IMR-90 (cell line): ENCODE results near the gene CAMTA1. TPM values are rescaled to one million over a fixed set of nuclear protein-coding genes. Genes with fewer than 3 reads are reported as not detected.

Experiments used
- ATAC-seq: fragments of 200-7000 bp; cut with Tn5 transposase; 2 replicates; pipeline ENCODE4 v1.9.1; 2020; ENCODE audit warnings: low read depth, mild to moderate bottlenecking, moderate library complexity
- BruUV-seq: library from RNA; stranded (reverse); fragments of 400-500 nt; replicated peaks from 2 replicates; lab custom pipeline; 2021; lab: Mats Ljungman, UMichigan
- CTCF ChIA-PET: fragments of 300-600 bp; formaldehyde crosslinking; extraction: SDS; loops from one replicate; lab custom pipeline; 2021; ENCODE audit warnings: antibody characterized with exemption; lab: Yijun Ruan, JAX
- POLR2A ChIA-PET: fragments of 300-600 bp; sonication (Branson Sonifier 250); formaldehyde crosslinking; loops from one replicate; lab custom pipeline; 2022; ENCODE audit warnings: antibody characterized with exemption; ENCODE audit not compliant: unreplicated experiment; lab: Charles Lee
- DNase-seq: peaks from one replicate; pipeline ENCODE4 v3.0.0; 2013
- H2AFZ ChIP-seq: replicated peaks from 2 replicates; pipeline ENCODE3; 2013; ENCODE audit warnings: low read length, mild to moderate bottlenecking; ENCODE audit not compliant: poor library complexity
- H2AK5ac ChIP-seq: 2 replicates; pipeline ENCODE4 v1.6.1; 2013; ENCODE audit warnings: low read depth, low read length, inconsistent platforms
- H2AK9ac ChIP-seq: replicated peaks from 2 replicates; pipeline ENCODE3; 2013; ENCODE audit warnings: mild to moderate bottlenecking, low read depth, low read length, moderate library complexity; ENCODE audit not compliant: poor library complexity
- H2BK120ac ChIP-seq: 2 replicates; pipeline ENCODE4 v1.6.1; 2013; ENCODE audit warnings: low read depth, low read length, inconsistent platforms
- H2BK15ac ChIP-seq: 3 replicates; pipeline ENCODE4 v1.6.1; 2013; ENCODE audit warnings: low read depth, low read length, inconsistent platforms
- H2BK20ac ChIP-seq: 2 replicates; pipeline ENCODE4 v1.6.1; 2013; ENCODE audit warnings: low read depth, mild to moderate bottlenecking, inconsistent platforms, low read length, moderate library complexity
- H2BK5ac ChIP-seq: 2 replicates; pipeline ENCODE4 v1.6.1; 2013; ENCODE audit warnings: mild to moderate bottlenecking, low read depth, low read length, inconsistent platforms; ENCODE audit not compliant: poor library complexity, severe bottlenecking
- H3K14ac ChIP-seq: replicated peaks from 2 replicates; pipeline ENCODE4 v1.6.1; 2013; ENCODE audit warnings: low read depth, low read length, inconsistent platforms
- H3K18ac ChIP-seq: 2 replicates; pipeline ENCODE4 v1.6.1; 2013; ENCODE audit warnings: low read depth, low read length, control low read depth
- H3K23ac ChIP-seq: 2 replicates; pipeline ENCODE4 v1.6.1; 2013; ENCODE audit warnings: low read depth, low read length, inconsistent platforms
- H3K27ac ChIP-seq: 2 replicates; pipeline ENCODE4 v1.5.1; 2013; ENCODE audit warnings: mild to moderate bottlenecking, control low read depth, low read length; ENCODE audit not compliant: insufficient read depth
- H3K27me3 ChIP-seq: 2 replicates; pipeline ENCODE4 v1.6.1; 2013; ENCODE audit warnings: low read length; ENCODE audit not compliant: control insufficient read depth, insufficient read depth
- H3K36me3 ChIP-seq: 2 replicates; pipeline ENCODE4 v1.6.1; 2013; ENCODE audit warnings: low read length, mixed read lengths; ENCODE audit not compliant: control insufficient read depth, insufficient read depth
- H3K4ac ChIP-seq: 2 replicates; pipeline ENCODE4 v1.6.1; 2013; ENCODE audit warnings: low read depth, low read length, inconsistent platforms
- H3K4me1 ChIP-seq: 2 replicates; pipeline ENCODE4 v1.6.1; 2013; ENCODE audit warnings: low read length, mixed read lengths; ENCODE audit not compliant: control insufficient read depth, insufficient read depth
- H3K4me2 ChIP-seq: 2 replicates; pipeline ENCODE4 v1.6.1; 2013; ENCODE audit warnings: low read depth, mild to moderate bottlenecking, control low read depth, low read length, moderate library complexity
- H3K4me3 ChIP-seq: 2 replicates; pipeline ENCODE4 v1.5.1; 2013; ENCODE audit warnings: low read depth, mild to moderate bottlenecking, control low read depth, low read length, moderate library complexity; ENCODE audit not compliant: insufficient read depth
- H3K56ac ChIP-seq: 2 replicates; pipeline ENCODE4 v1.6.1; 2013; ENCODE audit warnings: low read length, inconsistent platforms; ENCODE audit not compliant: insufficient read depth; ENCODE audit errors: extremely low read depth
- H3K79me1 ChIP-seq, 2 experiments: 2 replicates each; pipeline ENCODE4 v1.6.1; 2013; ENCODE audit warnings: low read length in 2 of 2, inconsistent platforms in 1 of 2, low read depth in 1 of 2
- H3K9ac ChIP-seq: 2 replicates; pipeline ENCODE4 v1.6.1; 2013; ENCODE audit warnings: low read depth, low read length, control low read depth
- H3K9me1 ChIP-seq: 2 replicates; pipeline ENCODE4 v1.6.1; 2013; ENCODE audit warnings: low read length, inconsistent platforms; ENCODE audit not compliant: insufficient read depth
- H3K9me3 ChIP-seq: 2 replicates; pipeline ENCODE4 v1.6.1; 2013; ENCODE audit warnings: low read length; ENCODE audit not compliant: control insufficient read depth, insufficient read depth
- H4K20me1 ChIP-seq: 2 replicates; pipeline ENCODE4 v1.6.1; 2013; ENCODE audit warnings: low read length, inconsistent platforms; ENCODE audit not compliant: insufficient read depth
- H4K5ac ChIP-seq: 2 replicates; pipeline ENCODE4 v1.6.1; 2013; ENCODE audit warnings: mild to moderate bottlenecking, low read depth, low read length, control low read depth
- H4K8ac ChIP-seq, 2 experiments: 2 replicates each; pipeline ENCODE4 v1.6.1; 2013; ENCODE audit warnings: low read depth in 2 of 2, low read length in 2 of 2, control low read depth in 1 of 2, inconsistent platforms in 1 of 2
- H4K91ac ChIP-seq: 2 replicates; pipeline ENCODE4 v1.6.1; 2013; ENCODE audit warnings: low read depth, low read length, inconsistent platforms; ENCODE audit not compliant: insufficient read depth
- CEBPB ChIP-seq: IDR thresholded peaks from 2 replicates; pipeline ENCODE4 v1.6.1; 2012; ENCODE audit warnings: low read depth, low read length, improper control_type of control experiment
- CHD1 ChIP-seq: IDR thresholded peaks from 2 replicates; pipeline ENCODE4 v1.6.1; 2012; ENCODE audit warnings: low read depth, low read length, improper control_type of control experiment
- CTCF ChIP-seq: conservative IDR thresholded peaks from 2 replicates; pipeline ENCODE4 v1.5.1; 2012; ENCODE audit warnings: mild to moderate bottlenecking, low read depth, low read length, improper control_type of control experiment
- ELK1 ChIP-seq: fragments of 150-350 bp; IDR thresholded peaks from 2 replicates; pipeline ENCODE4 v1.6.1; 2016; ENCODE audit warnings: low read depth, mild to moderate bottlenecking, low read length, moderate library complexity, borderline replicate concordance
- MAFK ChIP-seq: IDR thresholded peaks from 2 replicates; pipeline ENCODE4 v1.6.1; 2012; ENCODE audit warnings: low read depth, low read length, improper control_type of control experiment
- MAZ ChIP-seq: IDR thresholded peaks from 2 replicates; pipeline ENCODE4 v1.6.1; 2012; ENCODE audit warnings: low read depth, mild to moderate bottlenecking, low read length, improper control_type of control experiment, moderate library complexity, borderline replicate concordance
- MXI1 ChIP-seq: IDR thresholded peaks from 2 replicates; pipeline ENCODE4 v1.6.1; 2012; ENCODE audit warnings: low read depth, mild to moderate bottlenecking, low read length, moderate library complexity, borderline replicate concordance
- POLR2A ChIP-seq: IDR thresholded peaks from 2 replicates; pipeline ENCODE4 v1.6.1; 2012; ENCODE audit warnings: mild to moderate bottlenecking, low read depth, low read length
- RAD21 ChIP-seq: IDR thresholded peaks from 2 replicates; pipeline ENCODE4 v1.6.1; 2012; ENCODE audit warnings: low read length, improper control_type of control experiment
- RCOR1 ChIP-seq: IDR thresholded peaks from 2 replicates; pipeline ENCODE4 v1.6.1; 2012; ENCODE audit warnings: mild to moderate bottlenecking, low read length, improper control_type of control experiment; ENCODE audit not compliant: insufficient replicate concordance
- RFX5 ChIP-seq: IDR thresholded peaks from 2 replicates; pipeline ENCODE4 v1.8.0; 2012; ENCODE audit warnings: low read depth, mild to moderate bottlenecking, low read length, moderate library complexity
- SMC3 ChIP-seq: fragments of 150-350 bp; IDR thresholded peaks from 2 replicates; pipeline ENCODE4 v1.6.1; 2016; ENCODE audit warnings: low read depth, mild to moderate bottlenecking, antibody characterized with exemption, low read length, moderate library complexity
- USF2 ChIP-seq: fragments of 150-350 bp; IDR thresholded peaks from 2 replicates; pipeline ENCODE4 v1.6.1; 2017; ENCODE audit warnings: mild to moderate bottlenecking, antibody characterized with exemption, low read length, low read depth
- WGBS, 2 experiments: methylation state at CpG; one replicate each; pipeline versions ENCODE4 v1.1.5 to v1.1.7; 2013; ENCODE audit warnings: missing lambda C conversion rate in 2 of 2; ENCODE audit not compliant: insufficient read length in 1 of 2; ENCODE audit errors: extremely low coverage in 2 of 2; 5-methylcytosine and 5-hydroxymethylcytosine counted together
- dilution Hi-C: fragments of 300-500 bp; cut with HindIII; formaldehyde crosslinking; loops from one replicate; pipeline ENCODE4 v1.14.3; 2018; ENCODE audit warnings: low sequenced_read_pairs; ENCODE audit not compliant: unreplicated experiment
- in situ Hi-C: fragments of 300-500 bp; cut with MboI; formaldehyde crosslinking; loops from 3 replicates; pipeline ENCODE4 v1.14.3; 2019; ENCODE audit warnings: low sequenced_read_pairs, inconsistent platforms, mixed read lengths
- intact Hi-C: fragments of 100-400 bp; cut with micrococcal nuclease; formaldehyde crosslinking; loops from 2 replicates; pipeline ENCODE4 v1.10.0; 2022
- polyA plus RNA-seq, 3 experiments: library from polyadenylated mRNA; depleted of rRNA; stranded (reverse); fragments of >200 nt; gene quantifications; 2 replicates each; pipeline ENCODE4 v1.2.3, GENCODE V29; 2012; ENCODE audit warnings: low replicate concordance in 1 of 3
- total RNA-seq: library from RNA; depleted of rRNA; stranded (reverse); fragments of >200 nt; gene quantifications from 2 replicates; pipeline ENCODE4 v1.2.3, GENCODE V29; 2012

The CAMTA1 gene
- total and polyA plus RNA-seq, 2 of the 4 experiments (the other 2 are of a cell fraction), result 35.5 to 74.3 TPM

DNA sequence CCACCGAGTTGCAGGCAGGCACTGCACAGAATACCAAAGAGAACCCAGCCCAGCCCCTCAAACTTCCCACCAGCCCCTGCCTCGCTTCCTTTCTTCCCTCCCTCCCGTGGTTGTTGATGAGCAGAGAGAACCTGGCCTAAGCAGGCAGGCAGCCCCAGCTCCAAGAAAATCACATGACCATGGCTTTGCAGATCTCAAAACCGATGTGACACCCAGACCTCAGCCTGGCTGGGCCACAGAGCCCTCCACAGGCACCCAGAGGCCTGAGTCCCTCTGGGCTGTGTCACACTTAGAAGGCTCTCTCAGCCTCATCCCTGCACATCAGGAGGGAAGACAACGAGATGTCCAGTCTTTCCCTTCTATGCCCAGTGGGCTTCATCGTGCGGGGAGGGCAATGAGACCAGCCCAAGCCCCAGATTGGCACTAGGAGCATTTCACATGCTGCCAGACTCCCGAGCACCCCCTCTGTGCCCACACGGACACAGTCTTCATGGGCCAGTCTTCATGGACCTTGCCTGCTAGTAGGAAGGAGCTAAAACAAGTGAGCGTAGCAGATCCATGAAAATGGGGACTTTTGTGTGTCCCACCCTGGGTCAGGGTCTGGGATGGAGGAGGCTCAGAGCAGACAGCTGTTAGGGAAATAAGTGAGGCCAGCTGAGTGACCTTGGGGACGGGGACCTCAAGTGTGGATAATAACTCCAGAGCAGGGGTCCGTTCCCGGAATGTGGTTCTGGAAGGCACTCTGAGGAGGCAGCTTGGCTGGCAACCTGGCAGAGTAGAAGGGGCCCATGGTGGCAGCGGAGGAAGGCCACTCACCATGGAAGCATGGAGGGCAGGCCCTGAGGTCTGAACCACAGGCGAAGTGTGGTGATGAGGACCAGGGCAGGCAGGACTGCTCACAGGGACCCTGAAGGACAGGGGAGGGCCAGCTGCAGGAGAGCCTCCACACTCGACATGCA, 781.4 kb downstream of the CAMTA1 start:
- no peak overlapping the region for H2AK9ac ChIP-seq
- no peak overlapping the region for H3K56ac ChIP-seq
- no peak overlapping the region for H2BK20ac ChIP-seq
- no peak overlapping the region for H4K5ac ChIP-seq
- no peak for ATAC-seq
- H3K27ac ChIP-seq, result no peak overlapping the region
- ChIA-PET CTCF (no interaction called here), POLR2A (no interaction called here)
- H3K9ac ChIP-seq, result no peak overlapping the region
- no peak overlapping the region for H3K4me2 ChIP-seq
- H2BK15ac ChIP-seq, result no peak overlapping the region
- H2BK5ac ChIP-seq, result no peak overlapping the region
- dilution Hi-C loops (no loop called here), intact Hi-C loops (no loop called here), in situ Hi-C loops (no loop called here)
- no peaks in the 10 kb centered on the region for H3K79me1 ChIP-seq
- TF ChIP-seq SMC3, result no peak
- TF ChIP-seq ELK1, result no peak
- TF ChIP-seq POLR2A, result no peak
- TF ChIP-seq CTCF, result no peak
- TF ChIP-seq RCOR1, result no peak
- no peak for TF ChIP-seq RFX5
- TF ChIP-seq MAZ, result no peak
- TF ChIP-seq RAD21, result no peak
- TF ChIP-seq MXI1, result no peak
- no peak for TF ChIP-seq USF2
- no peak for TF ChIP-seq CEBPB
- TF ChIP-seq CHD1, result no peak
- TF ChIP-seq MAFK, result no peak
- no peaks in the 10 kb centered on the region for H3K36me3 ChIP-seq
- no peak overlapping the region for H4K8ac ChIP-seq
- no peak overlapping the region for H4K91ac ChIP-seq
- H3K18ac ChIP-seq, result no peak overlapping the region
- no peaks in the 10 kb centered on the region for H4K20me1 ChIP-seq
- DNase-seq, result no peak
- no peaks in the 10 kb centered on the region for H3K4me1 ChIP-seq
- H3K23ac ChIP-seq, result no peak overlapping the region
- H3K4me3 ChIP-seq, result no peak overlapping the region
- no peak overlapping the region for H2BK120ac ChIP-seq
- 84% methylated on average over 9 of the region's 16 CpGs; no CpG with 5 or more reads in 1 of the 2 experiments for WGBS, 2 experiments
- H3K9me1 ChIP-seq, result no peaks in the 10 kb centered on the region
- H2AK5ac ChIP-seq, result no peak overlapping the region
- BruUV-seq, result no TSS peak
- peaks cover 2% of the 10 kb centered on the region; the same call in 1 of the 2 replicates for H3K27me3 ChIP-seq
- H3K4ac ChIP-seq, result no peak overlapping the region
- no peaks in the 10 kb centered on the region for H3K9me3 ChIP-seq
- no peak overlapping the region for H3K14ac ChIP-seq
- H2AFZ ChIP-seq, result no peak overlapping the region
